Left renal cortex interstitium (tissue), 4 donors: ENCODE measurements around the gene SH3RF1. TPM values are rescaled to one million over a fixed set of nuclear protein-coding genes. Genes with fewer than 3 reads are reported as not detected.

ENCODE experiments used
- DNase-seq, 4 donors: peaks; one replicate each; pipeline ENCODE4 v3.0.0-alpha.2; 2013; ENCODE audit warnings: low read depth in 4 of 4, low spot score in 2 of 4, missing footprints in 1 of 4
- polyA plus RNA-seq, 4 donors: library from polyadenylated mRNA; unstranded; fragments of 120-200 nt; gene quantifications; one replicate each; pipeline ENCODE4 v1.2.1, GENCODE V29; 2013; ENCODE audit not compliant: insufficient read length in 4 of 4

The SH3RF1 gene
- polyA plus RNA-seq, 4 donors: 27.6 to 35.9 (median 28.7) TPM

GRCh38 chr4:169050881-169051760, 219.6 kb downstream of the SH3RF1 start:
- DNase-seq: no peak

GRCh38 chr4:169050284-169050683, 220.5 kb downstream of the SH3RF1 start:
- DNase-seq: no peak

- DNase-seq: no peak
Measured at GRCh38 chr4:169048868-169049414, 221.8 kb downstream of the SH3RF1 start.

- DNase-seq: no peak
Measured at GRCh38 chr4:169047956-169048355, 222.8 kb downstream of the SH3RF1 start.

DNA sequence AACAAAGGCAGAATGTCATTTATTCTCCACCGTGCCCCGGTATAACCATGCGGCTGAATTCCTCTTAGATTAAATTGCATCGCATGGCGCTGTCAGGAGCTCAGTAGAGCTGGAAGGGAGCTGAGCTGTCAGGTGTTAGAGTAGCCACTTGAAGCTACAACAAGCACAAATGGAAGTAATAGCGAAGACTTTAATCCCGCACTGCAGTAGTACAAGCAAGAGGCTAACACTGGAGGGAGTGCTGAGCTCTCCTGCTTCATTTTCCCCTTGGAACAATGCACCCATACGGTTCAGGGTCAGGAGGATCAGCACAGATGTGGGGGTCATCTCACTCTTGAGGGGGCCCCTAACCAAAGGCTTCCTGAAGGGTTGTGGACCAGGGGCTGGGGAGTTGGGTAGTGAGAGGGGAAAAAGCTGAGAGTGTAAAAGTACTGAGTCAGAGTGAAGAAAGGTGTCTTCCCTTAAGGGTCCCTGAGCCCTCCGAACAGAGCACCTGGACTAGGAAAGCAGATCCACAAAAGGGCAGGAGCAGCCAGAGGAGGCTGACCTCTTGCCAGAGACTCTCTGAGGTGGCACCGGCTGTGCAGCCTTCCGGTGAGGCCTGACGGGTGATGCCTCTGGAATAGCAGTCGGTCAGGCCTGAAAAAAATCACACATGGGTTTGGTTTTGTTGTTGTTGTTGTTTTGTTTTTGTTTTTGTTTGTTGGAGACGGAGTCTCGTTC, 224.7 kb downstream of the SH3RF1 start:
- DNase-seq: no peak

DNA sequence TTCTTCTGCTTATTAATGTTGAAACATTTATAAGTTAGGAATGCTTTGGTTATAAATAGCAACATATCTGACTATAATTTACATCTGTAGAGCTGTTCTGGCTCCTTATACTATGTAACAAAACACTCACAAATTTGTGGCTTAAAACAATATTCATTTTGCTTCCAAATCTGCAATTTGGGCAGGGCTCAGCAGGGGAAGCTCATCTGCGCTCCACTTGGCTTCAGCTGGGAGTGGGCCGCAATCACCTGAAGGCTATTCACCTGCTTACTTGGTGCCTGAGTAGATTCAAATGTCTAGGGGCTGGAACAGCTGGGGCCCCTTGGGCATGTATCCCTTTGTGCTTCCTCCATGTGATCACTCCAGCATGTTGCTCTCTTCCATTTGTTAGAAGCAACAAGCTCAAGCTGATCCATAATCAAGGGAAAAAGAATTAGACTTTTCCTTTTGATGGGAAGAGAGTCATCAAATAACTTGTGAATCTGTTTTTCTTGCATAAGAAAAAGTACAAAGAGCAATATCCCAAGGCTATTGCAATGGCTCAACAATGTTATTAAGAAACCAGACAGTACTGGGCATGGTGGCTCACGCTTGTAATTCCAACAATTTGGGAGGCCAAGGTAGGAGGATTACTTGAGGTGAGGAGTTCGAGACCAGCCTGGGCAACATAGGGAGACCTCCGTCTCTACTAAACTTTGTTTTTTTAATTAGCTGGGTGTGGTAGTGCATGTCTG, 225.9 kb downstream of the SH3RF1 start:
- DNase-seq: no peak
